Fibroblast of gingiva (primary cell): ENCODE data around the gene MTCL1.

ENCODE experiments used
- DNase-seq: peaks from one replicate; pipeline ENCODE4 v3.0.0-alpha.2; 2011; ENCODE audit warnings: low read depth

MTCL1 gene

DNA sequence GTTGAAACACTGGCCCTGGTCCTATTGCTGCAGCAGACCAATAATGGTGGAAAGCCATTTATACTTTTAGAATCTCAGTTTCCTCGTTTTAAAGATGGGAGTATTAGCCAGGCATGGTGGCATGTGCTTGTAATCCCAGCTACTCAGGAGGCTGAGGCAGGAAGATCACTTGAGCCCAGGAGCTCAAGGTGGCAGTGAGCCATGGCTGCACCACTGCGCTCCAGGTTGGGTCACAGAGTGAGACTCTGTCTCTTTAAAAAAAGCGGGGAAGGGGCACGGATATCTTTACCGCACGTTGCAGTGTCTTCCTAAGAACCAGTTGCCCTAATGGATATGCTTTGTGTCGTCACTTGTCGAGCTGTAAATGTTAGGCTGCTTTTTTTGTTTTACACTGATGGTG is 8.3 kb downstream of the MTCL1 start:
- no peak for DNase-seq

DNA sequence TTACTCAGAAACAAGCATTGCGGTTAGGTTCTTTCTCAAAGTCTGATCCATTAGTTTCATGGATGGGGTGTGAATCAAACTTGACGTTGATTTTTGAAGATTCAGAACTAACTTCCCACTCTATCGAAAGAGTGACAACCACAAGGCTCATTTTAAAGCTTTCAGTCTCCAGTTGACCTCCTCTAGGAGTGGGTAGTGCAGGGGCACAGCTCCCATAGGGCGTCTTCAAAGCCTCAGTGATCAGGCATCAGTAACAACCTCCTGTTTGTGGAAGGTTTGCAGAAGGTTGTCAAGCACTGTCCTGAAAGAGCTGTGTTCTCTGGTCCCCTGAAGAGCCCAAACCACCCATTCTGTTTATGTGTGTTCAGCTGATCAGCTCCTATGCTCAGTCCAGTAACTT is 10.2 kb downstream of the MTCL1 start:
- DNase-seq = no peak

GRCh38 chr18:8717011-8717770 is 11.8 kb downstream of the MTCL1 start:
- DNase-seq = no peak

DNA sequence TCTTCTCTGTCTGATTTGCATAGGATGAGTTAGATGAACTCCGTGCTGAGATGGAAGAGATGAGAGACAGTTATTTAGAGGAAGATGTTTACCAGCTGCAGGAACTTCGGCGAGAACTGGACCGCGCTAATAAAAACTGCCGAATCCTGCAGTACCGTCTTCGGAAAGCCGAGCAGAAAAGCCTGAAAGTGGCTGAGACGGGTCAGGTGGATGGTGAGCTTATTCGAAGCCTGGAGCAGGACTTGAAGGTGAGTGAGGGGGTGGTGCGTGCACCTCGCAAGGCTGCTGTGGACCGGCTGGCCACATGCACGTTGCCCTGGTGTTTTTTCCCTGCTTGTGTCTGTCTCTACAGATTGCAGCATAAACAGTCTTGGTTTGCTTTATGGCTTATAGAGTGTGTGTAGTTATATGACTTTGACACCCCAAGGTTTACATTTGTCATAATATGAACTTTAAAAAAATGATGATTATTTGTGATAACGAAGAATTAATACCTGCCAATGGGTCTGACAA is 13.1 kb downstream of the MTCL1 start:
- DNase-seq = no peak

- DNase-seq = no peak
These were observed 13.8 kb downstream of the MTCL1 start for GRCh38 chr18:8719192-8719591.

GRCh38 chr18:8720141-8720540 is 14.8 kb downstream of the MTCL1 start:
- no peak for DNase-seq

DNA sequence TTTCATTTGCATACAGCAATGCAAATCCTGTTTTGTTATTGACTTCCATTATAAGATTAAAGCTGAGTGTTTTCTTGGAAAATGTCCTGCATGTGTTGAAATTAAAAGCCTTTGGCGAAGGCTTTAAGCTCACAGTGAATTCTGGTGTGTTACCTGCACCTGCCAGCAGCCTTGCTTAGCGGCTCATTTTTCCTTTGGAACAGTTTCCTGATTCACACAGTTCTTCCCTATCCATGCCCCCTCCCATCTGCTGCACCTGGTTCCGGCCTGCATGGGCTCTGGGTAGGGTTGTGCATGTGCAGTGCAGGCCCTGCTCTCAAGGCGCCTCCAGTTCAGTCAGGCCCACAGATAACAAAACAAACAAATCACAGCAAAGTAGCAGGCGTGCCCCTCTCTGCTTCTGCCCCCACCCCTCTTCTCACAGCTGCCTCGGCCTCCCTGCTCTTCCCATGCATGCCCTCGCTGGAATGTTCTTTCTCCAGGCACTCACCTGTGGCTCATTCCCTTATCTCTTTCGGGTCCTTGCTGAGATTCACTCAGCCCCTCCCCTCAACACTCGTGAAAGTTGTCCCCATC is 15.8 kb downstream of the MTCL1 start:
- DNase-seq = no peak

GRCh38 chr18:8721716-8722115 is 16.4 kb downstream of the MTCL1 start:
- no peak for DNase-seq

DNA sequence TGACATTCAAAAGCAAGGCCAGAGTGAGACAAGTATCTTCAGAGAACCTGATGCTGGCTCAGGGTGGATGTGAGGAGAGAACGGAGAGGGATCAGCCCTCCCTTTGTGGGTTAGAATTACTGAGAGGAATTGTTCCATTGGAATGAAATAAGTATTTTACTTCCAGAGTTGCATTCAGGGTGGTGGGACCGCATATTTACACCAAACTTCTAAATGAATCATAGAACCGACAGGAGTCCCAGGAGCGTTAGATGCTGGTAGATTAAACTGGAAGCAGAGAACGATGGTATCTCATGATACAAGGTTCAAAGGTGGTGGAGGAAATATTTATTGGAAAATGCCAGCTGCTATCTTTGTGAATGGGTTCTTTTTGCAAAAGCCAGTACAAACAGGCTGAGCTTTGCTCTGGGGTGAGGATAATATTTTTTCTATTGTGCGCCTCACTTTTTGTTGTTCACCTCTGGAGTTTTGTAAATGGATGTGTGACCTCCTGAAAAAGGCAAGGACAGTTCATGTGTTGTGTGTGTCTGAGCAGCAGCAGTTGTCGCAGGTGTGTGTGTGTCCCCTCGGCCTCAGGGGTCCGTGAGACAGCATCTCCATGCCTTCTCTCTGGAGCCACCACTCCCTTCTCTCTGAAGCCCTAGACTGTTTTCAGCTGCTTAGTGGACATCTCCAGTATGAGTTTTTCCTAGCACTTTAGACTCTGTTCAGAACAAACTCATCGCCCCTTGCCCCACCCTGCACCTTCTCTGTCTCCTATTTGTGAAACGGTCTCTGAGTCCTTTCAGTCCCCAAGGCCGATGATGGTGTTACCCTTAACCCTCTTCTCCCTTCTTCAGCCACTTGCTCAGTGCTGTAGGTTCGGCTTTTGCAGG is 17.8 kb downstream of the MTCL1 start:
- DNase-seq = no peak

DNA sequence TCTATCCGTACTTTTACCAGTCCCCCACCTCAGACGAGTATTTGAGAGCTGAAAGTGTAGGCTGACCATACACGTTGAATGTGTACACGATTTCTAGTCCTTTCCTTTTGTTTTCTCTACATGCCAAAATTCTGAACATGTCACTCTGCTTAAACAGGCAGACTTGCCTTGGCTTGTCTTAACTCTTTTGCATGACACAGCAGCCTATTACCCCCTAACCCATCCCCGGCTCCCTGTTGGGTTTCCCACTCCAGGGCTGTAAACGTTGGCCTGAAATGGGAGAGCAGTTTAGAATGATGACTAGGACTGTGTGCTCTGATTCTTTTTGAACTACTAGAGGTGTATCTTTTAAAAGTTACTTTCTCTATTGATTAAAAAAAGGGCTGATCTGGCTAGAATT is 19.1 kb downstream of the MTCL1 start:
- DNase-seq = no peak

GRCh38 chr18:8726281-8726680 is 20.9 kb downstream of the MTCL1 start:
- no peak for DNase-seq

DNA sequence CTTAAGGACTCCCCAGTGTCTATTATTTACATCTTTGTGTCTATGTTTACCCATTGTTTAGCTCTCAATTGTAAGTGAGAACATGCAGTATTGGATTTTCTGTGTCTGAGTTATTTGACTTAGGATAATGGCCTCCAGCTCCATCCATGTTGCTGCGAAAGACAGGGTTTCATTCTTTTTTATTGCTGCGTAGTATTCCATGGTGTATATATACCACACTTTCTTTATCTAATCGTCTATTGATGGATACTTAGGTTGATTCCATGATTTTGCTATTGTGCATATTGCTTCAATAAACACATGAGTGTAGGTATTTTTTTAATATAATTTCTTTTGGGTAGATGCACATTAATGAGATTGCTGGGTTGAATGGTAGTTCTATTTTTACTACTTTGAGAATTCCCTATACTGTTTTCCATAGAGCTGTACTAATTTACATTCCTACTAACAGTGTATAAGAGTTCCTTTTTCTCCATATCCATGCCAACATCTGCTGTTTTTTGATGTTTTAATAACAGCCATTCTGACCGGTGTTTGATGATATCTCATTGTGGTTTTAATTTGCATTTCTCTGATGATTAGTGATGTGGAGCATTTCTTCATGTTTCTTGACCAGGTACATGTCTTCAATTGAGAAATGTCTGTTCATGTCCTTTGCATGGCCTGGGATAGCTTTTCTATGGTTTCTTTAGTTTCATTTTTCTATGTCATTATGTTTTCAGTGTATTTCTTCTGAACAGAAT is 21.8 kb downstream of the MTCL1 start:
- DNase-seq = no peak

GRCh38 chr18:8730080-8730827 is 24.9 kb downstream of the MTCL1 start:
- no peak for DNase-seq

GRCh38 chr18:8732442-8733360 is 27.3 kb downstream of the MTCL1 start:
- no peak for DNase-seq

- DNase-seq = no peak
These were observed 29.1 kb downstream of the MTCL1 start for GRCh38 chr18:8734496-8734895.

DNA sequence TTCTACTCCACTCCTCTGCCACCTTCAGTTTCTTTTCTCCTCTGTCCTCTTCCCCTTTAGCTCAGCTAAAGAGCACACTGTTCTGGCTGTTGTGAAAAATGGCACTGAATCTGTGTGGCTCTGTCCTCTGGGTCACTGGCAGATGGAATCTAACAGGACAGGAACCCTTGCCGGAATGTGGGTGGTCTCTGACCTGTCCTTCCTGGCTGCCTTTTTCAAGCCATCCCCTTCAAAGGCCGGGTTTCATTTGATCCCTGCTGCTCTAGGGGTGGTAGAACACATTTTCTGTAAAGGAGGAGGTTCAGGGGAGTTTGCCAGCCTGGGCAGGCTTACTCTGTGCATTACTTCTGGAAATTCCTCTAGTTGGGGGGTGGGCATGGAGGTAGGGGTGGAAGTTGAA is 29.9 kb downstream of the MTCL1 start:
- no peak for DNase-seq

DNA sequence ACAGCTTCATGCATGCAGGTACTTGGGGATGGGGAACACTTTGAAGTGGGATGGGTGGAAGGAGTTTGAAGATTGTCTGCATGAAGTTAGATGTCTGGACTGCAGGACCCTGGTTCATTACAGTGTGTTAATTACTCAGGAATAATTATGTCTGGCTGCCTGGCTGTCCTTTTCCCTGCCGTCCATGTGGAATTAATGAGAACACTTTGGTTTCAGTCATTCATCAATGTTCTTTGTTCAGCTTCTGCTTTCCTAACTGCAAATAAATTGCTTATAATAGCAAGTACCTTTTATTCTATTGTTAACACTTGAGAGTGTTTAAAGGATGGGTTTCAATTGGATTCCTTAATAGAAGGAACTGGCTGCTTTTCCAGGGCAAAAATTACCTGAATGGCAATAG is 35.8 kb downstream of the MTCL1 start:
- DNase-seq = no peak

DNA sequence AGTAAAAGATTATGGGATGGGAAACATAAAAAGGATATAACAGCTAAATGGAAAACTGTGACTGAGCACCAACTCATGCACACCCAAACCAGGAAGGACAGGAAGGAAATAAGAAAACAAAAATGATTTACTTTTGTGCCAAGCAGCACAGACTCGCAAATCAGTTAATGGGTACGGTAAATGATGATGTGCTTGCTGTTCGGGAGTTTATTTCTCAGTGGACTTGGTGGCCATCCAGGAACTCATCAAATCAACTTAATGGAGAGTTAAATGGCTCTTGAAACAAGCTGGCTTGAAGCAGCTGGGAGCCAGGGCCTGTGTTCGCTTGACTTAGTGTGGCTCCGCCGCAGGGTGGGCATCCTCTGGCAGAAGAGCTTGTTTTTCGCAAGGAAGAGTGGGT is 36.2 kb downstream of the MTCL1 start:
- DNase-seq = no peak

DNA sequence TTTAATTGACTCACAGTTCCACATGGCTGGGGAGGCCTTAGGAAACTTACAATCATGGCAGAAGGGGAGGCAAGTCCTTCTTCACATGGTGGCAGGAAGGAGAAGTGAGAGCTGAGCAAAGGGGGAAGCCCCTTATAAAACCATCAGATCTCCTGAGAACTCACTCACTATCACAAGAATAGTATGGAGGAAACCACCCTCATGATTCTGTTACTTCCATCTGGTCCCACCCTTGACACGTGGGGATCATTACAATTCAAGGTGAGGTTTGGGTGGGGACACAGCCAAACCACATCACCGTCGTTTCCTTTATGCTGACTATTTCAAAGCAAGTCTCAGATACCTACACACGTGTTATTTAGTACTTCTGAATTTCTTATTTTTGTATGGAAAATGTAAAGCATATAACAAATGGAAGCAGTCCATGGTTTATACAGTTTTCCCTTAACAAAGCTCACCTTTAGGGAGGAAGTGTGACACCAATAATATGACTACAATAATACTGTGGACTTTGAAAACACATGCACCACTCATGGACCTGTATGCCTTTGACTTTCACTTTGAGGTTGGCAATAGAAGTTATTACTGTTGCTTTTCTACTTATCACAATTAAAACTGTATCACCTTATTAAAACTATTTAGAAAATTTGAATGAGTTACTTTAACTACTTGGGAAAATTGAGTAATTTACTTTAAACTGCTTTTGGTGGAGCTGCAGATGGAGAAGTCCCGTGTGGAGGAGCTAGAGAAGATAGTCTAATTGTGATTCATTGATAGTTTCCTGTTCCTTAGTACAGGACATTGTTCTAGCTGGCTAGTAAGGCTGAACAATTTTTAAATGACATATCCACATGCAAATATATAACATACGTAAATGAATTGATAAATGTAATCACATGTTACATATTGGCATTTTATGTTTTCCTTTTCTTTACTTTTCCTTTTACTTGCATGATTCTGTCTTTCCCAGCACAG is 37.3 kb downstream of the MTCL1 start:
- DNase-seq = no peak
